ENCODE results near the gene CSNK1A1. TPM values are rescaled to one million over a fixed set of nuclear protein-coding genes. Genes with fewer than 3 reads are reported as not detected.

CSNK1A1 gene
- total and polyA plus RNA-seq, 2 of the 4 experiments (the other 2 are of a cell fraction) = 140 to 419 TPM

- H3K14ac ChIP-seq (replicated peaks; ENCODE audit: low read depth, low read length) = peak overlapping the region; percentile 86
- peak overlapping the region; percentile 89 for H2BK20ac ChIP-seq (ENCODE audit: low read depth, low read length)
- H3K9me3 ChIP-seq (ENCODE audit: control insufficient read depth, insufficient read depth, low read length) = no peaks in the 10 kb centered on the region
- intact Hi-C loops (cut with micrococcal nuclease) (loop anchor here (1.0 to 5.0 kb wide), 2 partner anchors 41 to 76 kb away; no protein-coding TSS in a partner anchor), dilution Hi-C loops (cut with HindIII; ENCODE audit: low sequenced_read_pairs, unreplicated experiment) (no loop called here), in situ Hi-C loops (cut with MboI; ENCODE audit: low sequenced_read_pairs) (loop anchor here (5.0 kb wide), 1 partner anchor 39 kb away; no protein-coding TSS in a partner anchor)
- H3K79me1 ChIP-seq (ENCODE audit: low read depth in 1 of 2, low read length in 2 of 2) = peaks cover 2 to 10% of the 10 kb centered on the region in 2 experiments; a peak in 1 of 4 replicates
- H3K4me3 ChIP-seq (ENCODE audit: insufficient read depth, low read depth, low read length) = no peak overlapping the region
- peak overlapping the region; percentile 12; the same call in 1 of the 2 replicates for H3K4me2 ChIP-seq (ENCODE audit: low read depth, low read length)
- no peaks in the 10 kb centered on the region for H3K27me3 ChIP-seq (ENCODE audit: control insufficient read depth, insufficient read depth, low read length)
- BruUV-seq (replicated peaks) = no TSS peak
- peak overlapping the region; percentile 68 for H2AK9ac ChIP-seq (replicated peaks; ENCODE audit: low read depth, low read length, poor library complexity)
- peak overlapping the region; percentile 85 for H4K91ac ChIP-seq (ENCODE audit: insufficient read depth, low read depth, low read length)
- peak overlapping the region; percentile 84 for H3K27ac ChIP-seq (ENCODE audit: insufficient read depth, low read length)
- peak overlapping the region; percentile 98 for H2BK5ac ChIP-seq (ENCODE audit: low read depth, low read length, poor library complexity, severe bottlenecking)
- peak overlapping the region; percentile 78 for H2BK120ac ChIP-seq (ENCODE audit: low read depth, low read length)
- H3K23ac ChIP-seq (ENCODE audit: low read depth, low read length) = peak overlapping the region; percentile 74
- H3K36me3 ChIP-seq (ENCODE audit: control insufficient read depth, insufficient read depth, low read length) = no peaks in the 10 kb centered on the region
- peak overlapping the region; percentile 33 to 75 for H4K8ac ChIP-seq (ENCODE audit: low read depth in 2 of 2, low read length in 2 of 2)
- peak overlapping the region; percentile 58 for H2AFZ ChIP-seq (replicated peaks; ENCODE audit: low read length, poor library complexity)
- WGBS, 2 experiments (ENCODE audit: extremely low coverage in 2 of 2, insufficient read length in 1 of 2) = no CpG with 5 or more reads among the region's 2 CpGs
- H4K5ac ChIP-seq (ENCODE audit: low read depth, low read length) = peak overlapping the region; percentile 78
- H2AK5ac ChIP-seq (ENCODE audit: low read depth, low read length) = peak overlapping the region; percentile 94
- peak overlapping the region; percentile 87 for H3K4ac ChIP-seq (ENCODE audit: low read depth, low read length)
- peak overlapping the region; percentile 96 for H3K56ac ChIP-seq (ENCODE audit: extremely low read depth, insufficient read depth, low read length)
- ChIA-PET POLR2A (ENCODE audit: unreplicated experiment) (interaction anchor here (0.9 to 1.0 kb wide), 3 partner anchors 40 to 76 kb away, joined by 3 to 4 read pairs (median 4); no protein-coding TSS in a partner anchor), CTCF (interaction anchor here (0.6 to 2.1 kb wide), 6 partner anchors 10 to 38 kb away, joined by 3 to 5 read pairs (median 3); no protein-coding TSS in a partner anchor)
- H3K18ac ChIP-seq (ENCODE audit: low read depth, low read length) = peak overlapping the region; percentile 84
- H3K9ac ChIP-seq (ENCODE audit: low read depth, low read length) = peak overlapping the region; percentile 41; the same call in 1 of the 2 replicates
- peak overlapping the region; percentile 51; the same call in 2 of the 3 replicates for H2BK15ac ChIP-seq (ENCODE audit: low read depth, low read length)
- ATAC-seq (ENCODE audit: low read depth) (peak; percentile 74), DNase-seq (peak; percentile 100)
- peaks cover 32% of the 10 kb centered on the region for H3K4me1 ChIP-seq (ENCODE audit: control insufficient read depth, insufficient read depth, low read length)
- H3K9me1 ChIP-seq (ENCODE audit: insufficient read depth, low read length) = no peaks in the 10 kb centered on the region; the same call in 1 of the 2 replicates
- H4K20me1 ChIP-seq (ENCODE audit: insufficient read depth, low read length) = peaks cover 11% of the 10 kb centered on the region
- TF ChIP-seq NFE2L2 (IDR thresholded peaks at IDR 0.05; ENCODE audit: low read depth, low read length) = 0 out of 2 replicates have a peak, but pooled peaks have one; percentile 55
- TF ChIP-seq SMC3 (IDR thresholded peaks at IDR 0.05; ENCODE audit: low read depth, low read length) = peak; percentile 20; the same call in 1 of the 2 replicates
- no peak; the same call in none of the 2 replicates for TF ChIP-seq MAFK (IDR thresholded peaks at IDR 0.05; ENCODE audit: low read depth, low read length)
- peak; percentile 8; the same call in 1 of the 2 replicates for TF ChIP-seq RAD21 (IDR thresholded peaks at IDR 0.05; ENCODE audit: low read length)
- TF ChIP-seq CHD1 (IDR thresholded peaks at IDR 0.05; ENCODE audit: low read depth, low read length) = 0 out of 2 replicates have a peak, but pooled peaks have one; percentile 22
- TF ChIP-seq RCOR1 (IDR thresholded peaks at IDR 0.05; ENCODE audit: insufficient replicate concordance, low read length) = peak; percentile 93
- peak; percentile 79 for TF ChIP-seq FOS (IDR thresholded peaks at IDR 0.05; ENCODE audit: low read depth, low read length)
- peak; percentile 69 for TF ChIP-seq POLR2A (IDR thresholded peaks at IDR 0.05; ENCODE audit: low read depth, low read length)
- peak; percentile 71 for TF ChIP-seq CEBPB (IDR thresholded peaks at IDR 0.05; ENCODE audit: low read depth, low read length)
- no peak for TF ChIP-seq USF2 (IDR thresholded peaks at IDR 0.05; ENCODE audit: low read depth, low read length)
- TF ChIP-seq BHLHE40 (IDR thresholded peaks at IDR 0.05; ENCODE audit: low read depth, low read length) = peak; percentile 19; the same call in 1 of the 2 replicates
- no peak for TF ChIP-seq ELK1 (IDR thresholded peaks at IDR 0.05; ENCODE audit: borderline replicate concordance, low read depth, low read length)
- TF ChIP-seq MXI1 (IDR thresholded peaks at IDR 0.05; ENCODE audit: borderline replicate concordance, low read depth, low read length) = no peak
- TF ChIP-seq MAZ (IDR thresholded peaks at IDR 0.05; ENCODE audit: borderline replicate concordance, low read depth, low read length) = peak; percentile 34; the same call in 1 of the 2 replicates
Observed at GRCh38 chr5:149485655-149486615, 65.3 kb downstream of the CSNK1A1 start.
